WTC11 (cell line): ENCODE results near the gene CFAP251.

ENCODE experiments used
- TF ChIP-seq, protein P1 (sequence below): sonication (generic); formaldehyde crosslinking; IDR thresholded peaks from 2 replicates; pipeline ENCODE4 v1.8.0; 2022; ENCODE audit warnings: mild to moderate bottlenecking, missing genetic modification reagents
- TF ChIP-seq, protein P2 (sequence below): fragments of 200-600 bp; IDR thresholded peaks from 2 replicates; pipeline ENCODE4 v1.8.0; 2022; ENCODE audit warnings: antibody characterized with exemption

DNA sequence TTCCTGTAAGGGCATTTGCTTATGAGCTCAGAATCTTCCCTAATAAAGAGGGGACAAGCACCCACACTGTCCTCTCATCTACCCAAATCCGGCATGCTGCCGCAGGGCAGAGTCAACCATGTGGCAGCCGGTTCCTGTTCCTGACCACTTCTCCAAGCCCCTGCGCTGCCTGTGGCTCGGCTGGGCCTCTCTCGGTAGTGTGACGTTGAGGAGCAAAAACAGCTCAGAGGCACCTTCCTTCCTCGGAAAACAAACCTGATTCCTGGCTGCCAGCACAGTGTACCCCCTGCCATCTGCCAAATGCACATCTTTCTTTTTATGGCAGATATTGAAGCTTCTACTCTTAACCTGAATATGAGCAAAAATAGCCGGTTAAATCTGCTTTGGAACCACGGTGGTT, 50.5 kb downstream of the CFAP251 start:
- TF ChIP-seq, protein P1, sequence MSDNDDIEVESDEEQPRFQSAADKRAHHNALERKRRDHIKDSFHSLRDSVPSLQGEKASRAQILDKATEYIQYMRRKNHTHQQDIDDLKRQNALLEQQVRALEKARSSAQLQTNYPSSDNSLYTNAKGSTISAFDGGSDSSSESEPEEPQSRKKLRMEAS (CRISPR knock-in tag) = no peak
- TF ChIP-seq, protein P2, sequence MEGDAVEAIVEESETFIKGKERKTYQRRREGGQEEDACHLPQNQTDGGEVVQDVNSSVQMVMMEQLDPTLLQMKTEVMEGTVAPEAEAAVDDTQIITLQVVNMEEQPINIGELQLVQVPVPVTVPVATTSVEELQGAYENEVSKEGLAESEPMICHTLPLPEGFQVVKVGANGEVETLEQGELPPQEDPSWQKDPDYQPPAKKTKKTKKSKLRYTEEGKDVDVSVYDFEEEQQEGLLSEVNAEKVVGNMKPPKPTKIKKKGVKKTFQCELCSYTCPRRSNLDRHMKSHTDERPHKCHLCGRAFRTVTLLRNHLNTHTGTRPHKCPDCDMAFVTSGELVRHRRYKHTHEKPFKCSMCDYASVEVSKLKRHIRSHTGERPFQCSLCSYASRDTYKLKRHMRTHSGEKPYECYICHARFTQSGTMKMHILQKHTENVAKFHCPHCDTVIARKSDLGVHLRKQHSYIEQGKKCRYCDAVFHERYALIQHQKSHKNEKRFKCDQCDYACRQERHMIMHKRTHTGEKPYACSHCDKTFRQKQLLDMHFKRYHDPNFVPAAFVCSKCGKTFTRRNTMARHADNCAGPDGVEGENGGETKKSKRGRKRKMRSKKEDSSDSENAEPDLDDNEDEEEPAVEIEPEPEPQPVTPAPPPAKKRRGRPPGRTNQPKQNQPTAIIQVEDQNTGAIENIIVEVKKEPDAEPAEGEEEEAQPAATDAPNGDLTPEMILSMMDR = no peak
